GM19452 (cell line): ENCODE measurements around the gene ABCB1.

ENCODE experiments used
- ATAC-seq: cut with Tn5 transposase; IDR thresholded peaks from one replicate; pipeline ENCODE4 v1.9.1; 2021; ENCODE audit not compliant: unreplicated experiment

ABCB1 gene

DNA sequence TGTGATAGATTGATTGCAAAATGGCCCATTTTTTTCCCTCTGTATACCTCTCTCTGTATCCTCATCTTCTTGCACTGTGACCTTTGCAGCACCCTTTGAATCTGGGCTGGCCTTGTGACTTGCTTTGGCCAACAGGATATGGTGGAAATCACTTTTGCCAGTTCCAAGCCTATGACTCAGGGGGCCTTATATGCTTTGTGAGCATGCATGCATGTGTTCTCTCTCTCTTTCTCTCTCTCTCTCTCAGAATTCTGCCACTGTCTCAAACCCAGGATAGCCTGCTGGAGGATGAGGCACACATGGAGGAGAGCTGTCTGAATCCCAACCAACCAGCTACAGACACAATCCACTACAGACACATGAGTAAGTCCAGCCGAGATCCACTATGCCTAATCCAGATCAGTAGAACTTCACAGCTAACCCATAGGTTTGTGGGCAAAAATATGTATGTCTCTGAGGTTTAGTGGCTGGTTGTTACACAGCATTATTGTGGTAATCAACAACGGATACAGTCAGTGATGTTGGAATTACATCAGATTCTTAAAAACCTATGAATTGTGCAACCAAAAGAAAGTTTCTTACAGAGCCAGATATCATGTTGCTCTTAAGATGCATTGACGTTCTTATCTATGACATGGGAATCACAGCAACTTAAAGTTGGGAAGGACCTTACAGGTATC lies 83.4 kb downstream of the ABCB1 start:
- ATAC-seq = no peak

DNA sequence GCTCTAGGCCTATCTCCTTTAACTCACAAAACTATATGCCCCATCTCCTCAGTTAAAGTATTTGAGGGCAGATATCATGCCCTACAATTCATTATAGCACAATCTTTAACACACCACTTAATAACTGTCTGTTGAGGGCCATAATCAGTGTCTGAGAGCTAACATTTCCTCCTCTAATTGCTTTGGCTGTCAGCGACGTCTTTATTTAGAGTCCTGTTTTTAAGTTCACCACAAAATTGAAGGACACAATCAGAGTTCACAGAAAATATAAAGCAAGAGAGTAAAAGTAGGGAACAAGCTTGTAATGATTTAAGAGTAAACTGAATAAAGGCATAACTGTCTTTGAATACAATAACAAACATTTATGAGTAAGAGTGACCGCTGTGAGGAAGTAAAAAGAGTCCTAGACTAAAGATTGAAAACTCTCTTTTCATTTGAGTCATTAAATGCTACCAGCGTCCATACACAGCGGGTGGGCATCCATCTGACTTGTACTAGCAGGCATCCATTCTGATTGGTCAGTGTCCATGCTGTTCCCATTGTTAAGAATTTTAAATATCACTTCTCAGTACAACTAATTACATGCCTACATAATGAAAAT lies 86.8 kb downstream of the ABCB1 start:
- no peak for ATAC-seq

DNA sequence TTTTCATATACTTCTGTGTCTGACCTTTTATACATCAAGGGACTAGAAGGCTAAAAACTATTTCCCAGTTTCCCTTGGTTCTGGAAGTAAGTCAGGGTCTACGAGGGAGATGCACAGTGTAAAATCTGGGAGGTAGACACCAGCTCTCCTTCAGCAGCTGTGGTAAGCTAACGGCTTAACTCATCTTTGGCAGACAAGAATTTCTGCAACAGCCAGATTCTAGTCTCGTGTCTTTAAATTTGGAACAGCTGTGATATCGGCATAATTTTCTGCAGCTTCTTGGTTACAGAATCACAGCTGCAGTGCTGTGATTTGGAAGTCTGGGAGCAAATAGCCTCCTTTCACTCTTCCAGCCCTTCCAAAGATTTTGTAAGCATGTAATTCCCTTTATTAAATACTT lies 87.8 kb downstream of the ABCB1 start:
- no peak for ATAC-seq

DNA sequence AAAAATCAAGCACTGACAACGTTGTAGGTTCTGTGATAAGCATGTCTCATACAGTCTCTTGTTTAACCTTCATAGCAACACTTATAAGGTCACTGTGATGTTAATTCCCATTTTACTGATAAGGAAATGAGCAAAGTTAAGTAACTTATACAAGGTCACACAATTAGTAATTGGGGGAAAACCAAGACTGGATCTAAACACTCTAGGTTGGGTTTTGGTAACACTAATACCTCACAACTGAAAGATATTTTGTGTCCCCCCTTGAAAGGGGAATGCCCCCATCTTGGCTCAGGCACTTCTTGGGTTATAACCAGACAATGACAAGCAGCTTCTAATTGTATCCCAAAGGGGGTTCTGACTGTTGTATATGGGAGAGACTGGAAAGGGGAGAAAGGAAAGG lies 89.2 kb downstream of the ABCB1 start:
- no peak for ATAC-seq

DNA sequence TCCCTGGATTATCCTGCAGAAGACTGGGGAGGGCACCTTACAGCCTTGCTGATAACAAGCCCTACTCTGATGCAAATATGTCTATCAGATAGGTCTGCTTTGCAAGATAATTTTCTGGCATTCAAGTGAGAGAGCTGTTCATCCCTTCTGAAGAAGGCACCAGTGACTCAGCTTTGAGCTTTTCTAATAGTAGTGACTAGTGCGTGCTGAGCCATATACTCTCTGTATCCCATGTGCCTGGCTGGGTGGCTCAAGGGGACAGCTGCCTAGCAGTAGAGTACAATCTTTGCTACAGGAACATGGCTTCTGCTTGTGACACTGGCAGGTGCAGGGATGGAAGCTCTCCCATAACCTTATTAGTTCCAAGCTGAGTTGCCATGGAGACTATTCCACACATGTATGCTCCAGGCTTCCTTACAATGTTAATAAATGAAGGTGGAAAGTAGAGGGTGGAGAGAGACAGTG lies 90.2 kb downstream of the ABCB1 start:
- ATAC-seq = no peak

GRCh38 chr7:87507446-87507845 lies 93.2 kb downstream of the ABCB1 start:
- ATAC-seq = no peak

- no peak for ATAC-seq
Observed at GRCh38 chr7:87506246-87507180, 94.2 kb downstream of the ABCB1 start.

DNA sequence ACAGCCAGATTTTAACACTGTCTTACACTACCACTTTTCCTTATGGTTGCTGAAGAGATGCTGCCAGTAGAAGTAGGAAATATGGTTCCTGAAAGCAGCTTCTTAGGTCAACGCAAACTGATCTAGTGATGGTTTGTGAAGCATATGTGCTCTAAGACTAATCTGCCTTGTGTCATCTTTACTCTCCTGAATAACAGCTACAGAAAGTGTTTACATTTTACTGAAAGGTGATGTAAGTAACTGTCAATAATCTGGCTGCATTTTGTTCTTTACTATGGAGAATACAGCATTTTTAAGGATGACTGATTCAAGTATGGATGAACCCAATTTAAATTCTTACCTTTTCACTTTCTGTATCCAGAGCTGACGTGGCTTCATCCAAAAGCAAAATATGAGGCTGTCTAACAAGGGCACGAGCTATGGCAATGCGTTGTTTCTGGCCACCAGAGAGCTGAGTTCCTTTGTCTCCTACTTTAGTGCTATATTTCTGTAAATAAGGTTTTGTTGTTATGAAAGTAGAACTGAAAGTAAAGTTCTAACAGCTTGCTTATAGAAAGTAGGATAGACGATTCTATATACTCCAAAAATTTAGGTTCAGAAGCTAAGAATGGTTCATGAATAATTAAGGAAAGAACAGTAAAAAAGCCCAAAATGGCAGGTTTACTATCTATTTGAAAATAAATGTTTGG lies 95.0 kb downstream of the ABCB1 start:
- no peak for ATAC-seq

- no peak for ATAC-seq
Observed at GRCh38 chr7:87505122-87505521, 95.6 kb downstream of the ABCB1 start.

DNA sequence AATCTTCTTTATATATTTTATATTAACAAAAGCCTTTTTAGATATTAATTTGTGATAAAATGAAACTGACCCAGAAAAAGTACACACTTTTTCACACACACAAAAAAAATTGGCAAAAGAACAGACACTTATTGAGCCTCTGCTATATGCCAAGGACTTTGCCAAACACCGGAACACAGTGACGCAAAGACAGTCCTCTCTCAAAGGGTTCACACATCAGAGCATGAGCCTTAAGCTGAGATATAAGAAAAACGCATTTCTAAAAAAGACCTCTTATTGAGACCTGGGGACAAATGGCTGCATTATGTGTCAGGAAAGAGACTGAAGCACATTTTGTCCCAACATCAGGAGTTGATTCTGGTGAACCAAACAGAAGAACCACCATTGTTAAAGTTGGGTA lies 101.2 kb downstream of the ABCB1 start:
- ATAC-seq = no peak

DNA sequence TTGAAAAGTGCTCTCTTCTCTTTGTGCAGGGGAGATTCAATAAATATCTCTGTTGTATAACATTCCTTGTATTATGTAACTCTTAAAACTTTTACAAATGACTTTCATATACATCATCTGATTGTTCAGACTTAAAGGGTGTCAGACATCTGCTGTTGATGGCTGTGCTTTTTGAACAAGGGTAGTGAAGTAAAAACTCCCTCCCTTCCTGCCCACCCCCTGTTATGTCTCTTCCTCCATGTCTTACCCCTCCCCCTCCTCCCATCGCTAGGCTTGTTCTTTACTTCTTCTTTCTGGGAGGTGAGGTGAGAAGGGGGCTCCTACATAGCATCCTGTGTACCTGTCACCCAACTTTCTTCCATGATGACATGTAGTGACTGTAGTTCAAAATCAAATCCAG lies 101.8 kb downstream of the ABCB1 start:
- ATAC-seq = no peak

DNA sequence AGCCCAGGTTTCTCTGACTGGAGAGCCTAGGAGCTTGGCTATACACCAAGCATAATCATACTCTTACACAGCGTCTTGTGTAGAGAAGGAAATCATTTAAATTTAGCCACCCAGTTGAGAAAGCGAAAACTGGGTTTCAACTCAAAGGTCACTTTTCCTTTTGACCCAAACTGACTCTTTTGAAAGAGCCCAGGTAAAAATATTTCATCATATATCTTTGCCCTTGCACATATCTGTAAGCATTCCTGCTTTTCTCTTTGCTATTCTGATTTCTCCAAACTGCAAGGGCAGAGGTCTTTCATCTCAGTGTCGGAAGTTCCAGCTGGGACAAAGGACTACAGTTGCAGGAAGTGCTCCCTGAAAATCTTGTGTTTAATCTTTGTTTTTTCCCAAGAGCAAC lies 103.2 kb downstream of the ABCB1 start:
- ATAC-seq = no peak

GRCh38 chr7:87495366-87495765 lies 105.3 kb downstream of the ABCB1 start:
- ATAC-seq = no peak

DNA sequence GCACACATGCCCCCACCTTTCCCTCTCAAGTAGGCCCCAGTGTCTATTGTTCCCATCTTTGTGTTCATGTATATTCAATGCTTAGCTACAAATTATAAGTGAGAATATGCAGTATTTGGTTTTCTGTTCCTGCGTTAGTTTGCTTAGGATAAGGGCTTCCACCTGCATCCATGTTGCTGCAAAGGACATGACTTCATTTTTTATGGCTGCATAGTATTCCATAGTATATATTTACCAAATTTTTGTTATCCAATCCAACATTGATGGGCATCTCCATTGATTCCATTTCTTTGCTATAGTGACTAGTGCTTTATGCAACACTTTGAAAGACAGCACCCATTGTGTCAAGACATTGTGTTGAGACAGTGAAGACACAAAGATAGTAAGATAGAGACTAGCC lies 106.2 kb downstream of the ABCB1 start:
- no peak for ATAC-seq

DNA sequence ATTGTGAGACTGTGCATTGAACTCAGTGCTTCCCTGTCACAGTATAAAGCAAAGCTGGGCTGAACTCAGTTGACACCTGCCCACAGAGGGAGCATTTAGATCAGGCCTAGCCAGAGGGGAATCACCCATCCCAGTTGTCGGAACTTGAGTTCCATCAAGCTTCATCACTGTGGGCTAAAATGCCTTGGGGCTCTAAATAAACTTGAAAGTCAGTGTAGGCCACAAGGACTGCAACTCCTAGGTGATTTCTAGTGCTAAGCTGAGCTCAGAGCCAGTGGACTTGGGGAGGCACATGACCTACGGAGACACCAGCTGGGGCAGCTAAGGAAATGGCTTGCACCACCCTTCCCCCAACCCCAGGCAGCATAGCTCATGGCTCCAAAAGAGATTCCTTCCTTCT lies 117.6 kb downstream of the ABCB1 start:
- ATAC-seq = no peak

DNA sequence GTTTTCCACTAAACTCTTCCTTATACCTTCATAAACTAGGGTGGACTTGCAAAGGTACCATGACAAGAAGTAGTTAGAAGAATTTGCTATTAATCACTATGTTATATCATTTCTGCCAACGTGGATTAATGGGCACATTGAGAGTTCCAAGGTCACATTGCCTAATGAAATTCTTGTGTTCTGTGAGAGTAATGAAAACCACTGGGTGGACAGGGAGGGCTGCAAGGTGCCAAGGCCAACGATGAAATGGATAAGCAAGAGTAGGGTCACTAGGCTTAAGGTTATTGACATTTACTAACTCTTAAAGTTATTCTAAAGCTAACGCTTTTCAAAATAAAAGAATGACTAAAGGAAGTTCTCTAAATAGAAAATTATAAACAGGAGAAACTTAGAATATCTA lies 118.6 kb downstream of the ABCB1 start:
- ATAC-seq = no peak

DNA sequence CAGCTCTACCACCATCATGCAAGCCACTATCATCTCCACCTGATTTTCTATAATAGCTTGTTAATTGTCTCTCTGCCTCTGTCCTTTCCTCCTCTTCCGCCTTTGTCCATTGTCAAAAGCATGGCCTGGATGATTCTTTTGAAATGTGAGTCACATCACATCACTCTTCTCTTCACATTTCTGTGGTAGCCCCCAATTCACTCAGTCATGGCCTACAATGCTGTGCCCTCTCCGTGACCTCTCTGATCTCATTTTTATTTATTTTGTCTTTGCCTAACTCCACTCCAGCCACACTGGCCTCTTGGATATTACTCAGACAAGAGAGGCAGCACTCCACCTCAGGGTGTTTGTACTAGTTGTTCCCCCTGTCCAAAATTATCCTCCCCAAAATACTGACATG lies 120.3 kb downstream of the ABCB1 start:
- ATAC-seq = no peak

GRCh38 chr7:87479951-87480350 lies 120.7 kb downstream of the ABCB1 start:
- ATAC-seq = no peak

DNA sequence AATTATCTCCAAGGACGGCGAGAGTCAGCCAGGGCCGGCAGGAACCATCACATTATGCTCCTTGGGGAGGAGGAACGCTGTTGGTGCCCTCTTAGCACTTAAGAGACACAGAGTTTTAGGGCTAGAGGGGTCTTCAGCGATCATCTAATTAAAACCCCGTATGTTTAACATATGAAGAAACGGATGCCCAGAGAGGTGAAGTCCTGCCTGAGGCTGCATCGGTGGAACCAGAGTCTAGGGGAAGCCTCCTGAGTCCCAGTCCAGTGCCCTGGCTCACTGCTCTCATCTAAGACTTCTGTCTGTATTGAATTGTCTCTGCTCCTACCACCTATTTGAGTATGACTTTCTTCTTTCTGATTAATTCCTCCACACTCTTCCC lies 124.5 kb downstream of the ABCB1 start:
- no peak for ATAC-seq

GRCh38 chr7:87475359-87476178 lies 125.1 kb downstream of the ABCB1 start, which contains the start of gene ABCB4:
Gene ABCB4 (minus strand): TSS chr7:87475680. CDS start chr7:87475465, 215 bp downstream.
- peak; percentile 21 for ATAC-seq
